ENCODE data around the gene MDC1. TPM values are rescaled to one million over a fixed set of nuclear protein-coding genes. Genes with fewer than 3 reads are reported as not detected.
A peak's percentile ranks its signal among the peaks of the same experiment; 100 is the strongest.
"Not testable (repeated sequence)": the region's sequence is repeated elsewhere in the genome, so short reads cannot be mapped to it uniquely, and the experiment has no call there.

The MDC1 gene
- total and polyA plus RNA-seq, 8 donors, result 12.3 to 28.0 (median 15.5) TPM

GRCh38 chr6:30725713-30726505 lies 8.8 kb upstream of the MDC1 start:
- no peak for ATAC-seq
- TF ChIP-seq CTCF (IDR thresholded peaks at IDR 0.05), result no peak
- Histone ChIP-seq H3K4me3 (no peak overlapping the region), H3K27me3 (no peaks in the 10 kb centered on the region), H3K9me3 (no peaks in the 10 kb centered on the region), H3K27ac (no peak overlapping the region), H3K4me1 (peaks cover 0 to 7% (median 0%) of the 10 kb centered on the region in 3 donors), H3K36me3 (peaks cover 0 to 43% (median 14%) of the 10 kb centered on the region in 3 donors)
- no peak for DNase-seq
- no peak for FAIRE-seq
- 65 to 75% methylated on average over 3 of the region's 3 CpGs for WGBS, 2 donors
- intact Hi-C loops (cut with DNase I), result loop anchor here in 2 of 3 donors (5.0 to 10.0 kb wide), 2 partner anchors 44 to 181 kb away; no protein-coding TSS in a partner anchor

- no peak overlapping the region for H3K27ac ChIP-seq
- DNase-seq (no peak), FAIRE-seq (no peak), ATAC-seq (no peak)
- TF ChIP-seq CTCF (IDR thresholded peaks at IDR 0.05), result no peak
- H3K36me3 ChIP-seq, result peaks cover 0 to 43% (median 14%) of the 10 kb centered on the region in 3 donors
- WGBS, 2 donors, result 48 to 62% methylated on average over 6 of the region's 6 CpGs
- intact Hi-C loops (cut with DNase I), result loop anchor here (5.0 to 10.0 kb wide), 2 partner anchors 43 to 180 kb away; no protein-coding TSS in a partner anchor
- H3K27me3 ChIP-seq, result no peaks in the 10 kb centered on the region
- no peak overlapping the region for H3K4me3 ChIP-seq
- no peaks in the 10 kb centered on the region for H3K9me3 ChIP-seq
- H3K4me1 ChIP-seq, result peaks cover 0 to 4% (median 0%) of the 10 kb centered on the region in 3 donors
These were observed 8.0 kb upstream of the MDC1 start for GRCh38 chr6:30724906-30725667.

GRCh38 chr6:30723843-30724741 lies 7.0 kb upstream of the MDC1 start:
- peaks cover 0 to 33% (median 11%) of the 10 kb centered on the region in 3 donors for H3K36me3 ChIP-seq
- intact Hi-C loops (cut with DNase I), result loop anchor here in 2 of 3 donors (2.0 to 10.0 kb wide), 3 partner anchors 42 to 179 kb away; no protein-coding TSS in a partner anchor
- not testable (repeated sequence) for H3K4me1 ChIP-seq, H3K4me3 ChIP-seq, H3K9me3 ChIP-seq, H3K27ac ChIP-seq, ATAC-seq, H3K27me3 ChIP-seq, FAIRE-seq
- WGBS, 2 donors, result 59 to 65% methylated on average over 29 of the region's 29 CpGs
- DNase-seq, result peak in 2 of 6 donors; percentile 38 to 60

GRCh38 chr6:30723159-30723842 lies 6.2 kb upstream of the MDC1 start:
- not testable (repeated sequence) for FAIRE-seq, H3K4me1 ChIP-seq, ATAC-seq, H3K9me3 ChIP-seq, H3K27me3 ChIP-seq, H3K27ac ChIP-seq
- peak in 1 of 6 donors; percentile 60 for DNase-seq
- intact Hi-C loops (cut with DNase I), result loop anchor here in 2 of 3 donors (2.0 to 10.0 kb wide), 3 partner anchors 41 to 178 kb away; no protein-coding TSS in a partner anchor
- H3K4me3 ChIP-seq, result peak overlapping the region in 1 of 4 donors; percentile 84
- peaks cover 0 to 27% (median 11%) of the 10 kb centered on the region in 3 donors for H3K36me3 ChIP-seq
- 64% methylated on average over 16 of the region's 16 CpGs for WGBS, 2 donors

All from pancreas (tissue), 10 donors.